Right lobe of liver (tissue), 4 donors: Measurements from ENCODE around the gene ANAPC15.
"Not testable (repeated sequence)": the region's sequence is repeated elsewhere in the genome, so short reads cannot be mapped to it uniquely, and the experiment has no call there.

Experiments used
- CTCF ChIP-seq, 4 donors: fragments of 200-600 bp in 3 of 4; fragments of 450-650 bp in 1 of 4; IDR thresholded peaks; one replicate each; pipeline versions ENCODE4 v1.5.1 to v1.8.0; 2016 to 2022; ENCODE audit warnings: antibody characterized with exemption in 4 of 4, mild to moderate bottlenecking in 2 of 4
- POLR2A ChIP-seq: fragments of 450-650 bp; IDR thresholded peaks from one replicate; pipeline ENCODE4 v1.6.1; 2017; ENCODE audit warnings: antibody characterized with exemption, mild to moderate bottlenecking
- donor health status: DM: no; HTN: no; CAD: no.
- donor health status: DM: no; HTN: no; CAD: no.
- donor health status: DM: no; HTN: yes; CAD: no.

DNA sequence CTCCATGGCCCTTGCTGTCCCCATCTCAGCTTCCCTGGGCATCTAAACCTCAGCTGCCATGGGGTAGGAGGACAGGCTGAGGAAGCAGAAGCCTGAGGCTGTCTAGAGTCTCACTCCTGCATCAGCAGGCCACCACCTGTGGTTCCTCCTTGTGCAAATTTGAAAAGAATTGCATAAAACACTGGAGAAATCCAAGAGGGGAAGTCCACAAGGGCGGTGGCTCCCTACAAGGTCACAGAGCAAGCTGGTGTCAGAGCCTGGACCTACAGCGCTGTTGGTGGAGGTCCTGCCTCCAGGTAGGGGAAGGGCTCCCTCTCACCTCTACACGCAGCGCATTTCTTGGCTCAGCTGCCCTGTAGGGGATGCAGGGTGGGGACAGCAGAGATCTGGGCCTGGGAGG, 23.0 kb upstream of the ANAPC15 start, which contains the start of gene FOLR3:
- not testable (repeated sequence) for TF ChIP-seq POLR2A; CTCF (IDR thresholded peaks at IDR 0.05)
